ENCODE results near the gene RELL1.

Gene RELL1

GRCh38 chr4:37653601-37654000 is 32.6 kb downstream of the RELL1 start:
- no peak for TF ChIP-seq CTCF (conservative IDR thresholded peaks at IDR 0.05)
- no peak for TF ChIP-seq ZFX (IDR thresholded peaks at IDR 0.05)
- H3K27ac ChIP-seq = no peak overlapping the region; the same call in 1 of the 2 replicates

DNA sequence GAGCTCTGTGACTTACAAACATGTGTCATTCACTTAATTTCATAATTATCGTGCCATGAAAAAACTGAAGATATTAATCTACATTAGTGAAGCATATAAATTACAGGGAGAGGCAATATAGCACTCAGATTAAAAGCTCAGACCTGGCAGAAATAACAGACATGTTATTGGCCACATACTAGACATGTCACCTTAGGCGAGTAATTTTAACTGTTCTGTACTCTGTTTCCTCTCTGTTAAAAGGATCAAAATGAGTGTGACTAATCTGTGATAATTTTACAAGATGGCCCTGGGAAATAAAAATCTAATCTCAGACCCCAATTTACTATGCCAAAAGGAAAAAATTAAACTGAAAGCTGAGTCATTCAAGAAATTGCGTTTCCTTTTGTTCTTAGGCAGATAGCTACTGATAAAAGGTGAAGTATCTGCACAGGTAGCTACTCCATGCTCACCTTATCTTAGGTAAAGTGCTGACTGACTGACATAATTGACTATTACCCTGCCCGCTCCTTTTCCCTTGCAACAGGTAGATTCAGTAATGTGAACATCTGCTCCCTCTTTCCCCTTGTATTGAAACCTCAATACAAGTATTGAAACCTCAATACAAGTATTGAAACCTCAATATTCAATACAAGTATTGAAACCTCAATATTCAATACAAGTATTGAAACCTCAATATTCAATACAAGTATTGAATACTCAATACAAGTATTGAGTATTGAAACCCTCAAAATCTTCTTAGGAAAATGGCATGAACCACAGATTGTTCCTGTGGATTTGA is 33.2 kb downstream of the RELL1 start:
- TF ChIP-seq ZFX (IDR thresholded peaks at IDR 0.05) (no peak), CTCF (conservative IDR thresholded peaks at IDR 0.05) (no peak)
- H3K27ac ChIP-seq = no peak overlapping the region

- TF ChIP-seq CTCF (conservative IDR thresholded peaks at IDR 0.05) (no peak), ZFX (IDR thresholded peaks at IDR 0.05) (no peak)
- 0 out of 2 replicates have a peak overlapping the region, but pooled peaks have one; percentile 16 for H3K27ac ChIP-seq
Observed at GRCh38 chr4:37651781-37652377, 34.3 kb downstream of the RELL1 start.

GRCh38 chr4:37650481-37650880 is 35.7 kb downstream of the RELL1 start:
- TF ChIP-seq ZFX (IDR thresholded peaks at IDR 0.05) (no peak), CTCF (conservative IDR thresholded peaks at IDR 0.05) (no peak)
- no peak overlapping the region; the same call in 1 of the 2 replicates for H3K27ac ChIP-seq

DNA sequence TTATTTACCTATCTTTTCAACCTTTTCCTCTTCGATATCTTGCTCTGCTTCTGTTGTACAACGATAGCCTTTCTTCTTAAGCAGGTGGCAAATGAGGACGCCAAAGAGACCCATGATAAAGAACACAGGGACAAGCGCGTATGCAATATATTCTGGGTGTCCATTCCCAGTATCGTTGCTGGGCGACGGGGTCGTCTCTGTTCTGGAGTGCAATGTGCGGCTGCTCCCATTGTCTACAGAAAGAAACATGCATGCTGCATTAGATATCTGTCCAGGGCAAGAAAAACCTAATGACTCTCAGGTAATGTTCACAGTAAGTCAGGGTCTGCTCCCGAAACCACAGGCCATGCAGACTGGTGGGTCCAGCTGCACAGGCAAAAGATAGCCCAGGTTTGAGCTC is 36.9 kb downstream of the RELL1 start:
- TF ChIP-seq ZFX (IDR thresholded peaks at IDR 0.05) (no peak), CTCF (conservative IDR thresholded peaks at IDR 0.05) (no peak)
- H3K27ac ChIP-seq = peak overlapping the region; percentile 25; the same call in 1 of the 2 replicates

DNA sequence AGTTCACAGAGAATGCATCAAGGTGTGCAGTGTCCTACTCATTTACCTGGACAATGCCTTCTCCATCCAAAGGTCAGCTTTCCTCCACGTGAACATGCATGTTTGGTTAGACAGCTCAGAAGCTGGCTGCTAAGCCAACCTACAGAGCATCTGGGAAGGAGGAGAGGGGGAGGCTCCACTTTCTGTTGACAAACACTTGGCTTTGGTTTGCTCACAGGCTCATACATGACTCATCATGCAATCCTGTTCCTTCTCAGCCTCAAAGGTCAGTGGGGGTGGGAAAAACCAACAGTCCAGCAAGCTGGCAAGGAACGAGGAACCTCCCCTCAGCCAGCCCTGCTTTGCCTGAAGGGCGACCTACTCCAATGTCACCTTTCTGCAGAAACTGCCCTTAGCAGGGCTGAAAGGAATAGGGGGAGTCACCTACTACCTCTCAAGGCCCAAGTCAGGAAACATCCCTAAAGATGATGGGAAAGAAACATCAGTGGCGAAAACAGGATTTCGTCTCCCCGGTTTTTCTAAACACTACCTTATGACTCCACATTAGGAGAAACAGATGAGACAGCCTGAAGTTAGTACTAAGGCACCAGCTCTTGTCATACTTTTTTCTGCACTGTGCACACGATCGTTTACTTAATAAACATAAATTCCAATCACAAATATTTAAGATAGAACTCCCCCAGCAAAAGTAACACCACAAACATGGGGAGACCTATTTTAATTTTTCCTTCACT is 37.9 kb downstream of the RELL1 start:
- TF ChIP-seq ZFX (IDR thresholded peaks at IDR 0.05) (no peak), CTCF (conservative IDR thresholded peaks at IDR 0.05) (no peak)

GRCh38 chr4:37646247-37646646 is 39.9 kb downstream of the RELL1 start:
- no peak overlapping the region for H3K27ac ChIP-seq
- TF ChIP-seq ZFX (IDR thresholded peaks at IDR 0.05) (no peak), CTCF (conservative IDR thresholded peaks at IDR 0.05) (no peak)

More for the DNA sequence above, 37.9 kb downstream of the RELL1 start:
- peak overlapping the region; percentile 67 for H3K27ac ChIP-seq
